ENCODE results near the gene TNN.

DNA sequence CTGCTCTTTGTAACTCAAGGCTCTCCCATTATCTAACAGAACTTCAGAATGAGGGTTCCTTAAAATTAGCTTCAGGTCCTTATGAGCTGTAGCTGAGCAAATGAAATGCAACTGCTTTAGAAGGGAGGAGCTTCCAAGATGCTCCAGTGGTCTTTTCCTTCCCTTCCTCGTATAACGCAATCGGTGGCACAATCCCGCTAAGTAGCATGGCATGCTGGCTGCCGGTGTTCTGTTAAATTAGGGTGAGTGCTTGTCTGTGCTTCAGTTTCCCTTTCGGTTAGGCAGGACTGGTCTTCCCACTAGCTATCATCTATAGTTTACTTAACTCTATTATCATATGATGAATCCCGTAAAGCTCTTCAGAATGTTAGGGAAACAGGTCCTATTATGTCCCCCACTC lies 124.0 kb downstream of the TNN start:
- TF ChIP-seq EZH2phosphoT487 (IDR thresholded peaks at IDR 0.05; ENCODE audit: insufficient read depth, low read depth) = no peak
- TF ChIP-seq EZH2 (IDR thresholded peaks at IDR 0.05; ENCODE audit: insufficient read depth, poor library complexity, severe bottlenecking) = no peak
